ENCODE results near the gene ANKHD1. TPM values are rescaled to one million over a fixed set of nuclear protein-coding genes. Genes with fewer than 3 reads are reported as not detected.
"Not testable (repeated sequence)": the region's sequence is repeated elsewhere in the genome, so short reads cannot be mapped to it uniquely, and the experiment has no call there.

ANKHD1 gene
- total RNA-seq, 1 donor from 2014 or later: 129 TPM

- TF ChIP-seq CTCF (conservative IDR thresholded peaks at IDR 0.05): no peak
- no peak overlapping the region for H3K27ac Mint-ChIP-seq
- H3K36me3 Mint-ChIP-seq: no peaks in the 10 kb centered on the region
- H3K4me1 Mint-ChIP-seq (ENCODE audit: unreplicated experiment): peaks cover 6% of the 10 kb centered on the region
- H3K27me3 Mint-ChIP-seq: no peaks in the 10 kb centered on the region
- H3K4me3 Mint-ChIP-seq: no peak overlapping the region
- no peak for DNase-seq (ENCODE audit: extremely low spot score, unreplicated experiment)
- no peaks in the 10 kb centered on the region for H3K9me3 Mint-ChIP-seq
Observed at GRCh38 chr5:140574165-140574564, 172.5 kb downstream of the ANKHD1 start.

GRCh38 chr5:140575309-140575708 is 173.7 kb downstream of the ANKHD1 start:
- peaks cover 6% of the 10 kb centered on the region for H3K4me1 Mint-ChIP-seq (ENCODE audit: unreplicated experiment)
- DNase-seq (ENCODE audit: extremely low spot score, unreplicated experiment): no peak
- no peaks in the 10 kb centered on the region for H3K27me3 Mint-ChIP-seq
- no peaks in the 10 kb centered on the region for H3K9me3 Mint-ChIP-seq
- no peak overlapping the region for H3K27ac Mint-ChIP-seq
- H3K4me3 Mint-ChIP-seq: no peak overlapping the region
- H3K36me3 Mint-ChIP-seq: no peaks in the 10 kb centered on the region
- peak; percentile 26 for TF ChIP-seq CTCF (conservative IDR thresholded peaks at IDR 0.05)

- Mint-ChIP-seq H3K9me3 (no peaks in the 10 kb centered on the region), H3K4me1 (ENCODE audit: unreplicated experiment) (peaks cover 6% of the 10 kb centered on the region), H3K36me3 (no peaks in the 10 kb centered on the region), H3K27ac (no peak overlapping the region), H3K27me3 (peaks cover 1% of the 10 kb centered on the region), H3K4me3 (no peak overlapping the region)
- no peak for TF ChIP-seq CTCF (conservative IDR thresholded peaks at IDR 0.05)
- no peak for DNase-seq (ENCODE audit: extremely low spot score, unreplicated experiment)
Observed at GRCh38 chr5:140576776-140577201, 175.2 kb downstream of the ANKHD1 start.

- peak; percentile 56 for TF ChIP-seq CTCF (conservative IDR thresholded peaks at IDR 0.05)
- H3K9me3 Mint-ChIP-seq; H3K27me3 Mint-ChIP-seq; H3K4me1 Mint-ChIP-seq (ENCODE audit: unreplicated experiment); H3K36me3 Mint-ChIP-seq; H3K27ac Mint-ChIP-seq; H3K4me3 Mint-ChIP-seq: not testable (repeated sequence)
- peak; percentile 16 for DNase-seq (ENCODE audit: extremely low spot score, unreplicated experiment)
Observed at GRCh38 chr5:140579188-140579747, 177.6 kb downstream of the ANKHD1 start.

GRCh38 chr5:140587495-140587894 is 185.9 kb downstream of the ANKHD1 start:
- no peaks in the 10 kb centered on the region for H3K9me3 Mint-ChIP-seq
- no peak overlapping the region for H3K4me3 Mint-ChIP-seq
- TF ChIP-seq CTCF (conservative IDR thresholded peaks at IDR 0.05): no peak
- no peaks in the 10 kb centered on the region for H3K36me3 Mint-ChIP-seq
- H3K4me1 Mint-ChIP-seq (ENCODE audit: unreplicated experiment): no peaks in the 10 kb centered on the region
- no peak overlapping the region for H3K27ac Mint-ChIP-seq
- H3K27me3 Mint-ChIP-seq: peaks cover 6% of the 10 kb centered on the region
- DNase-seq (ENCODE audit: extremely low spot score, unreplicated experiment): no peak

Measured in type B pancreatic cell (in vitro differentiated cells).